PC-9 (cell line): ENCODE measurements around the gene UBA1.

Source experiments
- EZH2 ChIP-seq: fragments of 200-600 bp; sonication (generic); IDR thresholded peaks from 2 replicates; pipeline ENCODE4 v1.8.0; 2017; ENCODE audit warnings: antibody characterized with exemption, low read depth
- TF ChIP-seq, protein P1 (sequence below): fragments of 200-600 bp; sonication (generic); conservative IDR thresholded peaks from 2 replicates; pipeline ENCODE4 v1.6.1; 2017; ENCODE audit warnings: mixed run types, antibody characterized with exemption, mild to moderate bottlenecking, moderate library complexity

DNA sequence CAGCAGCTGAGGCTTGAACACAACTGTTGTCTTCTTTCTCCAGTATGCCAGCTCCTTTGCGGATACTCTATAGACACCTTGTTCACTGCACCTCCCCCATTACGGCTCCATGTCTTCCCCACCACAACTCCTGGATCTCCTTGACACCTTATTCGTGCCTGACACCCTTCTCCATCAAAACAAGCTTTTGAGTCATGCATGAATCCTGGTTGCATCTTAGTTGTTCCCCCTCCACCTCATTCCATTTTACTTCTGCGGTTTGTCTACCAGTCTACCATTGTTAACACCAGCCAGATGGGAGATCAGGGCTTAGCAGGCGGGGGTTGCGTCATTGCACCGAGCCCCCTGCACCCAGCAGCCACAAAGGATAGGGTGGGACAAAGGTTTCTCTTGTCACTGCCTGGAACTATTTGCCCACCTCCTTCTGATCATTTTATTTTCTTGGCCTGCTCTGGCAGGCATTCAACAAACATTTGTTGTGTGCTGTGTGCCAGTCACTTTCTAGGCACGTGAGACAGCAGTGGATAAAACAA, 22.8 kb downstream of the UBA1 start:
- TF ChIP-seq, protein P1, sequence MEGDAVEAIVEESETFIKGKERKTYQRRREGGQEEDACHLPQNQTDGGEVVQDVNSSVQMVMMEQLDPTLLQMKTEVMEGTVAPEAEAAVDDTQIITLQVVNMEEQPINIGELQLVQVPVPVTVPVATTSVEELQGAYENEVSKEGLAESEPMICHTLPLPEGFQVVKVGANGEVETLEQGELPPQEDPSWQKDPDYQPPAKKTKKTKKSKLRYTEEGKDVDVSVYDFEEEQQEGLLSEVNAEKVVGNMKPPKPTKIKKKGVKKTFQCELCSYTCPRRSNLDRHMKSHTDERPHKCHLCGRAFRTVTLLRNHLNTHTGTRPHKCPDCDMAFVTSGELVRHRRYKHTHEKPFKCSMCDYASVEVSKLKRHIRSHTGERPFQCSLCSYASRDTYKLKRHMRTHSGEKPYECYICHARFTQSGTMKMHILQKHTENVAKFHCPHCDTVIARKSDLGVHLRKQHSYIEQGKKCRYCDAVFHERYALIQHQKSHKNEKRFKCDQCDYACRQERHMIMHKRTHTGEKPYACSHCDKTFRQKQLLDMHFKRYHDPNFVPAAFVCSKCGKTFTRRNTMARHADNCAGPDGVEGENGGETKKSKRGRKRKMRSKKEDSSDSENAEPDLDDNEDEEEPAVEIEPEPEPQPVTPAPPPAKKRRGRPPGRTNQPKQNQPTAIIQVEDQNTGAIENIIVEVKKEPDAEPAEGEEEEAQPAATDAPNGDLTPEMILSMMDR = no peak
- no peak for TF ChIP-seq EZH2
